Epithelial cell of proximal tubule (primary cell): ENCODE measurements around the gene TBC1D8. TPM values are rescaled to one million over a fixed set of nuclear protein-coding genes. Genes with fewer than 3 reads are reported as not detected.

Source experiments
- DNase-seq: peaks from one replicate; pipeline ENCODE4 v3.0.0-alpha.2; 2011; ENCODE audit warnings: low read depth
- H3K4me3 ChIP-seq: 2 replicates; pipeline ENCODE4 v1.5.1; 2011; ENCODE audit warnings: low read depth, mild to moderate bottlenecking, low read length
- CTCF ChIP-seq: conservative IDR thresholded peaks from 2 replicates; pipeline ENCODE4 v1.5.1; 2012; ENCODE audit warnings: low read depth, mild to moderate bottlenecking, low read length
- total RNA-seq: library from RNA; depleted of rRNA; stranded (reverse); fragments of >200 nt; gene quantifications from 2 replicates; pipeline ENCODE4 v1.2.3, GENCODE V29; 2015

TBC1D8 gene
- total RNA-seq, 1 donor from 2014 or later: 20.5 TPM

- H3K4me3 ChIP-seq: no peak overlapping the region
- no peak for TF ChIP-seq CTCF
- no peak for DNase-seq
Measured at GRCh38 chr2:101014264-101014857, 136.8 kb downstream of the TBC1D8 start.

- DNase-seq: no peak
- TF ChIP-seq CTCF: peak; percentile 85
- H3K4me3 ChIP-seq: no peak overlapping the region
Measured at GRCh38 chr2:101012706-101013181, 138.4 kb downstream of the TBC1D8 start.

- DNase-seq: no peak
- H3K4me3 ChIP-seq: no peak overlapping the region
- TF ChIP-seq CTCF: no peak
Measured at GRCh38 chr2:101012054-101012705, 139.0 kb downstream of the TBC1D8 start.

- DNase-seq: no peak
- no peak overlapping the region for H3K4me3 ChIP-seq
- TF ChIP-seq CTCF: no peak
Measured at GRCh38 chr2:101011152-101011551, 140.0 kb downstream of the TBC1D8 start.

- DNase-seq: no peak
- no peak for TF ChIP-seq CTCF
- H3K4me3 ChIP-seq: no peak overlapping the region
Measured at GRCh38 chr2:101007415-101008345, 143.5 kb downstream of the TBC1D8 start.

- no peak for DNase-seq
- no peak for TF ChIP-seq CTCF
- H3K4me3 ChIP-seq: no peak overlapping the region
Measured at GRCh38 chr2:101006065-101006715, 145.0 kb downstream of the TBC1D8 start.
